OCI-LY1 (cell line): Measurements from ENCODE around the gene GPD2.

Experiments used
- H2AFZ ChIP-seq: fragments of 200-600 bp; sonication (generic), shearing (Covaris generic); 2 replicates; pipeline ENCODE4 v1.6.0; 2014; ENCODE audit warnings: antibody characterized with exemption, mild to moderate bottlenecking, low read length
- H3F3A ChIP-seq: fragments of 200-600 bp; sonication (generic), shearing (Covaris generic); 2 replicates; pipeline ENCODE4 v1.6.0; 2014; ENCODE audit warnings: mild to moderate bottlenecking, antibody characterized with exemption, low read length, moderate library complexity; ENCODE audit not compliant: insufficient read depth
- H3K27ac ChIP-seq: fragments of 200-600 bp; sonication (generic); 2 replicates; pipeline ENCODE4 v1.5.1; 2014; ENCODE audit warnings: low read length, mixed run types, mild to moderate bottlenecking, low read depth; ENCODE audit not compliant: poor library complexity, severe bottlenecking
- H3K27me3 ChIP-seq: fragments of 200-600 bp; sonication (generic); 2 replicates; pipeline ENCODE4 v1.6.0; 2014; ENCODE audit warnings: antibody characterized with exemption, mild to moderate bottlenecking, low read length, moderate library complexity; ENCODE audit not compliant: insufficient read depth
- H3K36me3 ChIP-seq: fragments of 200-600 bp; sonication (generic); 2 replicates; pipeline ENCODE4 v1.6.1; 2014; ENCODE audit warnings: mild to moderate bottlenecking, antibody characterized with exemption, low read length, moderate library complexity, mixed read lengths; ENCODE audit not compliant: insufficient read depth
- H3K4me1 ChIP-seq: fragments of 200-600 bp; sonication (generic); 2 replicates; pipeline ENCODE4 v1.5.1; 2014; ENCODE audit warnings: mild to moderate bottlenecking, low read length, moderate library complexity; ENCODE audit not compliant: insufficient read depth, severe bottlenecking
- H3K4me2 ChIP-seq: fragments of 200-600 bp; sonication (generic), shearing (Covaris generic); 2 replicates; pipeline ENCODE4 v1.6.1; 2014; ENCODE audit warnings: low read length
- H3K4me3 ChIP-seq: fragments of 200-600 bp; sonication (generic); 2 replicates; pipeline ENCODE4 v1.5.1; 2014; ENCODE audit warnings: low read length, low read depth, mild to moderate bottlenecking, mixed read lengths; ENCODE audit not compliant: poor library complexity, severe bottlenecking
- H3K79me2 ChIP-seq: fragments of 200-600 bp; shearing (Covaris generic); 2 replicates; pipeline ENCODE4 v1.6.1; 2016; ENCODE audit warnings: mixed run types, low read length, mixed read lengths; ENCODE audit not compliant: insufficient read depth
- H3K9ac ChIP-seq: fragments of 200-600 bp; sonication (generic), shearing (Covaris generic); 2 replicates; pipeline ENCODE4 v1.6.1; 2014; ENCODE audit warnings: mild to moderate bottlenecking, low read length, mixed read lengths
- H3K9me2 ChIP-seq: fragments of 200-600 bp; sonication (generic), shearing (Covaris generic); 2 replicates; pipeline ENCODE4 v1.6.1; 2014; ENCODE audit warnings: low read depth, mild to moderate bottlenecking, low read length, mixed read lengths
- H3K9me3 ChIP-seq: fragments of 200-600 bp; shearing (Covaris generic); 2 replicates; pipeline ENCODE4 v1.6.1; 2014; ENCODE audit warnings: low read length, mixed read lengths
- H4K20me1 ChIP-seq: fragments of 200-600 bp; sonication (generic), shearing (Covaris generic); 2 replicates; pipeline ENCODE4 v1.6.0; 2016; ENCODE audit warnings: mild to moderate bottlenecking, low read length; ENCODE audit not compliant: insufficient read depth
- CTCF ChIP-seq: fragments of 200-600 bp; sonication (generic), shearing (Covaris generic); IDR thresholded peaks from 2 replicates; pipeline ENCODE4 v1.5.1; 2017; ENCODE audit warnings: mild to moderate bottlenecking, antibody characterized with exemption, low read length, moderate library complexity, mixed read lengths
- EZH2 ChIP-seq: fragments of 200-600 bp; sonication (generic), shearing (Covaris generic); IDR thresholded peaks from 2 replicates; pipeline ENCODE4 v1.8.0; 2017; ENCODE audit warnings: borderline replicate concordance, mixed run types, mild to moderate bottlenecking, antibody characterized with exemption, low read length, moderate library complexity, mixed read lengths

GPD2 gene

GRCh38 chr2:156466739-156467405, 30.7 kb downstream of the GPD2 start:
- no peak overlapping the region for H3K4me3 ChIP-seq
- no peaks in the 10 kb centered on the region for H3K9me2 ChIP-seq
- TF ChIP-seq CTCF (no peak), EZH2 (no peak)
- no peaks in the 10 kb centered on the region for H3K27me3 ChIP-seq
- no peak overlapping the region for H3K27ac ChIP-seq
- no peak overlapping the region for H3K4me2 ChIP-seq
- H3K79me2 ChIP-seq, result no peaks in the 10 kb centered on the region
- no peaks in the 10 kb centered on the region; the same call in 1 of the 2 replicates for H4K20me1 ChIP-seq
- H3K9me3 ChIP-seq, result no peaks in the 10 kb centered on the region
- no peak overlapping the region for H3K9ac ChIP-seq
- peaks cover 7% of the 10 kb centered on the region for H3K4me1 ChIP-seq
- no peak overlapping the region for H2AFZ ChIP-seq
- H3F3A ChIP-seq, result no peaks in the 10 kb centered on the region
- H3K36me3 ChIP-seq, result no peaks in the 10 kb centered on the region

GRCh38 chr2:156470975-156471583, 34.9 kb downstream of the GPD2 start:
- no peaks in the 10 kb centered on the region for H3K36me3 ChIP-seq
- no peaks in the 10 kb centered on the region for H3K27me3 ChIP-seq
- H3K4me2 ChIP-seq, result no peak overlapping the region; the same call in 1 of the 2 replicates
- no peaks in the 10 kb centered on the region for H3K9me2 ChIP-seq
- no peak overlapping the region for H3K9ac ChIP-seq
- no peaks in the 10 kb centered on the region for H3K79me2 ChIP-seq
- H3K4me3 ChIP-seq, result no peak overlapping the region
- TF ChIP-seq EZH2 (no peak), CTCF (no peak)
- no peaks in the 10 kb centered on the region for H3F3A ChIP-seq
- no peaks in the 10 kb centered on the region for H4K20me1 ChIP-seq
- H2AFZ ChIP-seq, result no peak overlapping the region
- H3K4me1 ChIP-seq, result peaks cover 11% of the 10 kb centered on the region
- no peak overlapping the region for H3K27ac ChIP-seq
- no peaks in the 10 kb centered on the region for H3K9me3 ChIP-seq

GRCh38 chr2:156471762-156472161, 35.6 kb downstream of the GPD2 start:
- Histone ChIP-seq H3K4me2 (no peak overlapping the region), H3K27me3 (no peaks in the 10 kb centered on the region)
- no peak for TF ChIP-seq CTCF
- TF ChIP-seq EZH2, result no peak

More at GRCh38 chr2:156471762-156472161, 35.6 kb downstream of the GPD2 start:
- Histone ChIP-seq H3K9me3 (no peaks in the 10 kb centered on the region), H3F3A (no peaks in the 10 kb centered on the region), H3K4me1 (peaks cover 11% of the 10 kb centered on the region), H2AFZ (no peak overlapping the region), H3K79me2 (no peaks in the 10 kb centered on the region), H3K36me3 (no peaks in the 10 kb centered on the region), H3K4me3 (no peak overlapping the region), H3K27ac (no peak overlapping the region), H3K9me2 (no peaks in the 10 kb centered on the region), H3K9ac (no peak overlapping the region), H4K20me1 (no peaks in the 10 kb centered on the region)
